ENCODE results near the gene ENTHD1. TPM values are rescaled to one million over a fixed set of nuclear protein-coding genes. Genes with fewer than 3 reads are reported as not detected.

The ENTHD1 gene
- total and polyA plus RNA-seq, 10 of the 15 experiments (the other 5 are each of a cell fraction or from before 2014, with no cell fraction given), result 0.09 to 0.52 (median 0.21) TPM; not detected in 1

- TF ChIP-seq EZH2 (IDR thresholded peaks at IDR 0.05; ENCODE audit: borderline replicate concordance, control insufficient read depth, low read depth, low read length) (no peak), FOXK2 (IDR thresholded peaks at IDR 0.05) (no peak), MTA2 (IDR thresholded peaks at IDR 0.05; ENCODE audit: low read depth) (peak; percentile 48), ETV6 (conservative IDR thresholded peaks at IDR 0.05 in 1 of 2, IDR thresholded peaks at IDR 0.05 in 1 of 2; ENCODE audit: borderline replicate concordance in 1 of 2, low read depth in 1 of 2) (peak in 1 of 2 experiments; percentile 35; a peak in 2 of 4 replicates), SKIL (IDR thresholded peaks at IDR 0.05; ENCODE audit: low read depth, poor library complexity, severe bottlenecking) (peak; percentile 38), PML (IDR thresholded peaks at IDR 0.05; ENCODE audit: low read length) (peak; percentile 59; the same call in 1 of the 2 replicates), LARP7 (IDR thresholded peaks at IDR 0.05) (no peak), ATF2 (IDR thresholded peaks at IDR 0.05; ENCODE audit: low read length) (peak; percentile 26; the same call in 1 of the 2 replicates), RUNX3 (IDR thresholded peaks at IDR 0.05; ENCODE audit: low read length) (peak; percentile 98)
Measured at GRCh38 chr22:39900306-39901227, 7.0 kb upstream of the ENTHD1 start, which contains the start of gene GRAP2 (continued).

All from GM12878 (cell line).